UCSD-AML1 (cell line): Measurements from ENCODE around the gene TCF12.
"Not testable (repeated sequence)": the region's sequence is repeated elsewhere in the genome, so short reads cannot be mapped to it uniquely, and the experiment has no call there.

ENCODE experiments used
- DNase-seq: peaks from one replicate; lab custom pipeline; 2025; ENCODE audit not compliant: unreplicated experiment; lab: John Stamatoyannopoulos, UW

Gene TCF12

DNA sequence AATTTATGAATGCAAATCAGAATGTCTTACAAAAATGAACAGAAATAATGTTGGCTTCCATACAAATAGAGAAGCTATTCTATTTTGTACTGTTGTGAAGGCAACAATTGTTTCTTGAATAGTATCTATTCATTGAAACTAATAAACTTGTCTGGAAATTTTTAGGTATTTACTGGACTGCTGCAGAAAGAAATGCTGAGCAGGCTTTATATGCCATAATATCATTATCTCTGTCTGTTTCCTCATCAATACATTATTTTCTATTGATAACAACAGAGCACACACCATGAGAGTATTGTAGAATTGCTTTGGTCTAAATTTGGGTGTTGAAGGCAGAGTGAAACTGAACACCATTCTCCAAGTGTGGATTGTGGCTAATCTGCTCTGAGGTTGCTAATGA is 241.3 kb downstream of the TCF12 start:
- DNase-seq = no peak

DNA sequence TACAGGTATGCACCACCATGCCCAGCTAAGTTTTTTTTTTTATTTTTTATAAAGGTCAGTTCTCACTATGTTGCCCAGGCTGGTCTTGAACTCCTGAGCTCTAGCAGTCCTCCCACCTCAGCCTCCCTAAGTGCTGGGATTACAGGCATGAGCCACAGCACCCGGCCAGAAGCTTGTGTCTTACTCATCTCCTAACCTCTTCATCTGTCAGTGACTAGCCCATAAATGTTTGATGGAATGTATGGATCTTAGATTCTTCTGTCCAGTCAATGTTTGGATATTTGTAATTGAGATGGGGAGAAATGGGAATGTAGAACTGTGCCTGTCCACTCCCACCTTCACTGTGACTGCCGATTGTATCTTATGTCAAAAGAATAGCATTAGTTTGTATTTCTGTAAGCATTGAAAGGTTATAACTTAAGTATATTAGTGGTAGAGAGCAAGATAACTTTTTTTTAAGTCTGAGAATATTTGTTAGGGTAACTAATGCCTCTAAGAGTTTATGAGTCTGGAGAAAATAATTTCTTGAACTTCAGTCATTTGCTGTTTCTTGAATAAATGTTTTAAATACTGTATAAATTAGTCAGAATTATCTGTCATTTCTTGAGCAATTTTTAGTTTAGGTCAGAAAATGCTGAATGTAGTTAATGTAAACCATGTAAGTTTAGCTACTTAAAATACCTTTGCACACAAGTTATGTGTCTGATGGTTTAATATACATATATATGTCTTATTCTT is 242.5 kb downstream of the TCF12 start:
- DNase-seq = no peak

DNA sequence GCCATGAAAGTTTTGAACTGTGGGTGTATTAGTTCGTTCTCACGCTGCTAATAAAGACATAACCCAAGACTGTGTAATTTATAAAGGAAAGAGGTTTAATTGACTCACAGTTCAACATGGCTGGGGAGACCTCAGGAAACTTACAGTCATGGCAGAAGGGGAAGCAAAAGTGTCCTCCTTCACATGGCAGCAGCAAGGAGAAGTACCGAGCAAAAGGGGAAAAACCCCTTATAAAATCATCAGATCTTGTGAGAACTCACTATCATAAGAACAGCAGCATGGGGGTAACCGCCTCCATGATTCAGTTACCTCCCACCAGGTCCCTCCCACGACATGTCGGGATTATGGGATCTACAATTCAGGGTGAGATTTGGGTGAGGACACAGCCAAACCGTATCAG is 245.8 kb downstream of the TCF12 start:
- not testable (repeated sequence) for DNase-seq

DNA sequence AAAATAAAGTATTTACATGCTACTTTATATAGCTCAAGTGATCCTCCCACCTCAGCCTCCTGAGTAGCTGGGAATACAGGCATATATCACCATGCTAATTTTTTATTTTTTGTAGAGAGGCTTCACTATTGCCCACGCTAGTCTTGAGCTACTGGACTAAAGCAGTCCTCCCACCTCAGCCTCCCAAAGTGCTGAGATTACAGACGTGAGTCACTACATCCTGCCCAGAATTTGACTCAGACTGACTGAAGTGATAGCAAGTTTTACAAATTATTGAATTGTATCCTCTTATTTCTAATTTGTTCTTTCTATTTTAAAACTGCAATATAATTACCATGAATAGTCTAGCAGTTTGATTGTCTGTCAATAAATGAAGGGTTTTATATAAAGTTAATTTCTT is 247.5 kb downstream of the TCF12 start:
- no peak for DNase-seq

DNA sequence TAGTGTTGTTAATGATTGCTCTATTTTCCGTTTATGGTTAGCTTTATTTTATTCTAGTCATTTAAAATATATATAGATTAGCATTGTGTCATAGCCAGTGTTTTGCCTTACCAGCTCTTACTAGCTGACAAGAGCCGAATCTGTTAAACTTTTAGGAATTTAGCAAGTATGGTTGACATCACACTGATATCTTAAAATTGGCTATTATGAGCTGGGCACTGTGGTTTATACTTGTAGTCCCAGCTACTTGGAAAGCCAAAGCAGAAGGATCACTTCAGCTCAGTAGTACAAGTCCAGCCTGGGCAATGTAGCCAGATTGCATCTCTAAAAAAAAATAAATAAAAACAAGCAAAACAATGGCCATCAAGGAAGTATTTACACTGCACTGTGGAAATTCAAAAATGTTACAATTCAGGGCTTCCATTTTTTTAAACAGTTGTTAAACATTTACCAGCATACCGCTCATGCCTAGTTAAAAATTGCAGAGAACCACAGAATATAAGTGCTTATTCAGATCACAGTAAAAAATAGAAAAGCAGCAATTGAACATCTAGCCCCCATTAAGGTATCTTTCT is 249.5 kb downstream of the TCF12 start:
- no peak for DNase-seq

DNA sequence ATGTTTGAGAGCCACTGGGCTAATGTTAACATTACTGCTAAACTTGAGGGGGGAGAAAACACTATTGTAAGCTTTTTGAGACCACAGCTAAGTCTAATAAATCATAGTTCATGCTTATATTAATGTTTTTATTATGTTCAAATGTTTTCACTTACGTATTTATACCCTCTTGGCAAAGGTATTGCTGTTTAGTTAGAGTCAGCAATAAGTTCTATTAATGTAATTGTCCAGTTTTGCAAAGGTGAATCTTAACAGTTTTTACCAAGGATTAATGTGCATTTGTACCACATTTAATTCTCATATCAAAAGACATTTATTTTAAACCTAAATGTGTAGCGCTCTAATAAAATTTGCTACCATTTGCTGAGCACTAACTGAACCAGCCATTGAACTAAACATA is 251.2 kb downstream of the TCF12 start:
- no peak for DNase-seq

DNA sequence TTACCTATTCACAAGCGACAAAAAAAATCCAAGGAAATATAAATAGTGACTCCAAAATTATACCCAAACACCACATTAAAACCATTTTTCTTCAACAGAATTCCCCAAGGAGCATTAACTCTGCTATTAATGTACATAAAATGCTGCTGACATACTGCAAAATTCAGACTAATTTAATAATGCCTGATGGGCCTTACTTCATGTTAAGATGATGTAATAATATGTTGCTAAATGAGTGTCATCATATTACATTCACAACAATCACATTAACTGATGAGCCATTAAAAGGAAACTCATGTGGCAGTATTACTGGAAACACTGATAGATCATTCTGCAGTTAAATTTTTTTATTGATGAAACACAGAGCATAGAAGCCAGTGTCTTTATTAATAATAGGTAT is 253.0 kb downstream of the TCF12 start:
- no peak for DNase-seq

DNA sequence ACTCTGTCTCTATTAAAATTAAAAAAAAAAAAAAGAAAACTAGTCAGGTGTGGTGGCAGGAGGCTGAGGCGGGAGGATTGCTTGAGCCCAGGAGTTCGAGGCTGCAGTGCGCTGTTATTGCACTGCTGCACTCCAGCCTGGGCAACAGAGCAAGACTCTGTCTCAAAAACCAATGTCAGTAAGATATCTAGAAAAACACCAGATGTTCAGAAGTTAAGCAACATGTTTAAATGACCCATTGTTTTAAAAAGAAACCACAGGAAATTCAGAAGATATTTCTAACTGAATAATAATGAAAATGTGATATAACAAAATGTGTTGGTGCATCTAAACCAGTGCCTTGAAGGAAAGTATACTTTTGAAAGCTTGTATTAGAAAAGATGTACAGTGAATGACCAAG is 254.5 kb downstream of the TCF12 start:
- no peak for DNase-seq

DNA sequence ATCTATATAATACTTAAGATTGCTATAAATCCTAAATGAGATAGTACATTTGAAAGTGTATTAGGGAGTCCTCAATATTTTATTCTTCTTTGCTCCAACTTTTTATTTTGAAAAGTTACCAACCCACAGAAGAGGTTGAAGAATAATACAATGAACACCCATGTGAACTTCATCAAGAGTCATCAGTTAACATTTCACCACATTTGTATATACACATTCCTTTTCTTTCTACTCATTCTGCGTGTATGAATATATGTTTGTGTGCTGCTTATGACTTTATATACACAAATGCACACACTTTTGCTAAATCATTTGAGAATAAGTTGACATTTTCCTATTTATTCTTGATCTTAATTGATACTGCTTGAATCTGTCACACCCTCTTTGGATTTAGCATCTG is 264.6 kb downstream of the TCF12 start:
- DNase-seq = no peak

DNA sequence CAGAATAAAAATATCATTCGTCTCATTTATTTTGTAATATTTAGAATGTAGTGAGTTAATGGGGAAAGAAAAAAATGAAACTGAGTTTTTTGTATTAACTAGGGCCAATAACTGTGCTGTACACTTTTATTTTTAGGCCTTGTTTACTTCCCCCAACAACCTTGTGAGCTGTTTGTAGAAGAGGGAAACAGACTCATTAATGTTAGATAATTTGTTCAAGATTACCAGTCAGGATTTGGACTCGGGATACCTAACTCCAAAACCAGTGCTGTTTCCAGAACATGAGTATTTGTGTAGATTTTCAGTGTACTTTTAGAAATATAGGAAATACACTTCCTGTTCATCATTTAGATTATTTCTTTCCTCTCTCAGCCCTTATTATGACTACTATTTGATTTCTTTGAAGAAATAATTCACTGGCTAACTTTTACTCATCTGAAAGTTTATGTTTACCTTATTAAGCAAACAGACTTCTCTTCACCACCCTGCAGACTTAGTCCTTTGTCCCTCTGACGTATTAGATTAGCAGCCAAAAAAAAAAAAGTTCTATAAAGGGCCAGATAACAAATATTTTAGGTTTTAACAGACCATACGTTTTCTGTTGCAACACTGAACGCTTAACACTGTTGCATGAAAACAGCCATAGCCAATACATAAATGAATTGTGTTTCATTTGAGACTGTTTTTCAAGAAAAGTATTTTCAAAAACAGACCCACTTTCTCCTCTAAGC is 265.3 kb downstream of the TCF12 start:
- no peak for DNase-seq

DNA sequence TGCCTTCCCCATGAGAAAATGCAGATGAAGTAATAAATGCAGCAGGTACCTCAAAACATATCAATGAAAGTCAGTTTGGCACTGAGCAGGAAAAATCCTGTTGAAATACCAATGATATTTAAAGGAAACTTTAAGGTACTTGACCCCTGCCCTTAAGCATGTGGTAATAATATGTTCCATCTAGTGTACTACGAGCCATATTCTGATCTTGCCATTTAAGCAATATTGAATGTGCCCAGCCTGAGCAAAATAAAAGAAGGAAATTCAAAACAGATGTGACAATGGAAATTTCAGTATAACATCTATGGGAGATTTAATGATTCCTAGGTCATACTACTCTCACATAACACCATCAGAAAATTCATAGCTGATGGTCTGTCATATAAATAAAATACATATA is 266.1 kb downstream of the TCF12 start:
- DNase-seq = no peak

DNA sequence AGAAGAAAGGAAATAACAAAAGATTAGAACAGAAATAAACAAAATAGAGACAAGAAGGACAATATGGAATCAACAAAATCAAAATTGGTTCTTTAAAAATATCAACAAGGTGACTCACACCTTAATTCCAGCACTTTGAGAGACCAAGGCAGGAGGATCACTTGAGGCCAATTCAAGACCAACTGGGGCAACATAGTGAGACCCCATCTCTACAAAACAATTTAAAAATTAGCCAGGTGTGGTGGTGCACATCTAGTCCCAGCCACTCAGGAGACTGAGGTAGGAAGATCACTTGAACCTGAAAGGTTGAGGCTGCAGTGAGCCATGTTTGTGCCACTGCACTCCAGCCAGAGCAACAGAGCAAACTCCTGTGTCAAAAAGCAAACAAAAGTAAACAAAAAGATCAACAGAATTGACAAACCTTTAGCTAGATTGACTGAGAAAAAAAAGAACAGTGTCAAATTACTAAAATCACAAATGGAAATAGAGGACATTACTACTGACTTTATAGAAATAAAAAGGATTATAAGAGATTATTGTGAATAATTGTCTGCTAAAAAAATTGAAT is 267.1 kb downstream of the TCF12 start:
- no peak for DNase-seq

DNA sequence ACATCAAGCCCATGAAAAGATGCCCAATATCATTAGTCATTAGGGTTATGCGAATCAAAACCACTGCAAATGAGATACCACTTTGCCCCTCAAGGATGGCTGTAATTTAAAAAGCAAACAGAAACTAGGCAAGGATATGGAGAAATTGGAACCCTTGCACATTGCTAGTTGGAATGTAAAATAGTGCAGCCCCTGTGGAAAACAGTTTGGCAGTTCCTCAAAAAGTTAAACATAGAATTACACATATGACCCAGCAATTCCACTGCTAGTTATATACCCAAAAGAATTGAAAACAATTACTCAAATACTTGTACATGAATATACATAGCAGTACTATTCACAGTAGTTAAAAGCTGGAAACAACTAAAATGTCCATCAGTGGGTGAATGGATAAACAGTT is 271.0 kb downstream of the TCF12 start:
- DNase-seq = no peak

DNA sequence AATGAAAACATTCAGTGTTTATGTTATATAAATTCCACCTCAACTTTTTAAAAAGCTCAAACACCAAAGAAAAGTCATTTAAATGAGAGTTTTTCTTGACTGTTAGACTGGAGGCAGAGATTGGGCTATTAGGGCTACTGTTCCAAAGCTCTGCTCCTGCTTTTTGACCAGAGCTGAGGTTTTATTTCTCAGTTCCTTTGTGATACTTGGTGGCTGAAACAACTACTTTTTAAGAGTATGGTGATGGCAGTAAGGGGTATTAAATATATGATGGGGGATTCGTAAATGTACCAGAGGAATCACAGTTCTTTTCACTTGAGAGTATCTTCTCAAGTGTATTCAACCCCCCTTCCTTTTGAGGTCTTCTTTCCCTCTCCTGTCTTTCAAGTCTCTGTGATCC is 271.8 kb downstream of the TCF12 start:
- no peak for DNase-seq

DNA sequence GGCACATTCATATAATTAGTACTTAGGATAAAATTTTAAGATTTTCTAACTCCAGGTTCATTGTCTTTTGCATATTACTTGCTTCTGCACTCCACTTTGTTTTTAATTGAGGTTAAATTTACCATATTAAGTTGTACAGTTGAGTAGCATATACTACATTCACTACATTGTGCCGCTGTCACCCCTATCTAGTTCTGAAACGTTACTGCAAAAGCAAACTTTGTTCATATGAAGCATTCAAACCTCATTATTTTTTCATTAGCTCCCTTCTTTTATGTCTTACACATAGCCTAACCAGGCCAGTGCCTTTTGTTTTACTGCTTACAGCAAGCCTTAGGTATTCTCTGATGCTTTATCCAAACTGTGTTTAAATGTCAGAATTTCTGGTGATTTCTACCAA is 274.7 kb downstream of the TCF12 start:
- DNase-seq = no peak

DNA sequence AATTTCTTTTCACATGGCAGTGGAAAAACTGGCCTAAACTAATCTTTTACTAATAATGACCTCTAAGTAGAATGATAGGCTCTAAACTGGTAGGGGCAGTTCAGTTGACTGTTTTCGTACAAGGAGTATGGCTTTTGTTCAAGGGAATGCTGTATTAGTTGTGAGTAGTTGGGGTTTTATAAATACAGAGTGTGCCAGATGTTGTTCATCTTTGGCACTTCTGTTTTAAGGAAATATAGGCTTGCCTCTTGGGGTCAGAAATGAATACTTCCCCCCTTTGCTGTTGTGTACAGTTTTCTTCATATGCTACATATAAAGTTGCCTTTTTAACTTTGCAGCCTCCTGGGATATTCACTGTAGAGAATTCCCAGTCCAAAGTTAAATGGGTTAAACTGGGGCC is 276.9 kb downstream of the TCF12 start:
- no peak for DNase-seq

DNA sequence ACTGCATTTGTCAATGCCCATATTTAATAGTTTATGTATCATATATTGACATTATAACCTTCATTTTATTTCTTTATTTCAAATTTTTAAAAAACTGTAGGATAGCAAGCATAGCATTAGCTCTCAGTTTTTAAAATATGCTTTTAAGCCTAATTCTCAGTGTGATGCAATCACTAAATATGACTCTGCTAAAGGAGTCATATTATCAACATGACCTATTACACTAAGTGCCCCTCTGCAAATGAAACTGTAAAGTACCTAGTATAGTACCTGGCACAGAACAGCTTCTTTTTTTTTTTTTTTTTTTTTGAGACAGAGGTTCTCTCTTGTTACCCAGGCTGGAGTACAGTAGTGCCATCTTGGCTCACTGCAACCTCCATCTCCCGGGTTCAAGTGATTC is 278.4 kb downstream of the TCF12 start:
- no peak for DNase-seq

DNA sequence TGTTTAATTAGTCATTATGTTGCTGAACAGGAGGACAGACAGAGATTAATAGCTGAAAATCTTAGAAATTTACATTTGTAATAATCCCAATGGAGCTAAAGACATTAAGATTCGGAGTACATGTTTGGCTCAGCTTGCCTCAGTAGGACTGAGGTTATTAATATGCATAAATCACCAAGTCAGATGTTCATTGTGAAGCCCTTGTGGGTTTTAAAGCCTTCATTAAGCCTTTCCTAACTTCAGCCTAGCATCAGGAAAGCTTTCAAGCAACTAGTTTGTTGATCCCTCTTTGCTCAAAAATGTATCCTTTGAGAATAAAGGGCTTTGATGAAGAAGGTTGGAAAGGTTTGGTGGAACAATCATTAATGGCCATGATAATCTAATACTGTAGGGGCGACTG is 279.7 kb downstream of the TCF12 start:
- no peak for DNase-seq

DNA sequence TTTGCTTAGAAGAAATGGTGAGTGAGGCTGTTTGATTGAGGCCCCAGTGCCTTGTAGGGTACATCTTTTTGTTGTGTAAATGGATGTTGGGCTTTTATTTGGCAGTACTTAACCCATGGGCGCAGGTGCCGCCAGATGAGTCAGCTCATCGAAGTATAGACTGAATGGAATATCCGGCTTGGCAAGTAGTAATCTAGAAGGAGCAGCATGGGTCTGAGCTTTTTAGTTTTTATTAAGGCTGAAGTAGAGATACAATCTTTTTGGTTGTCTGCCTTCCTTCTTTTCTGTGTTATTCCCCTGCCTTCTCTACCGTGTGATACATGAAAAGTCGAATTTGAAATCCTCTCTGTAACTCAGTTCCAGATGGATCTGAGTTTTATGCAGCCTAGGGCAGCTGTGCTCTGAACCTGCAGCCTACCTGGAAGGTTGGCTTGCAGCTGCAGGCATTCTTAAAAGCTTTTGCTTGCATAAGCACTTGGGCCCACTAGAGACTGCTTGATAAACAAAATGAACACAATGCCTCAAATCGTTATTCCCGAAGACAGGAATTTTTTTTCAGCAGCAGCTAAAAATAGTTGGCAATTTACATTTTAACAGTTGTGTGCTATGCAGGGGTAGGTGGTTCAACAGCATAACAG is 280.3 kb downstream of the TCF12 start:
- no peak for DNase-seq

DNA sequence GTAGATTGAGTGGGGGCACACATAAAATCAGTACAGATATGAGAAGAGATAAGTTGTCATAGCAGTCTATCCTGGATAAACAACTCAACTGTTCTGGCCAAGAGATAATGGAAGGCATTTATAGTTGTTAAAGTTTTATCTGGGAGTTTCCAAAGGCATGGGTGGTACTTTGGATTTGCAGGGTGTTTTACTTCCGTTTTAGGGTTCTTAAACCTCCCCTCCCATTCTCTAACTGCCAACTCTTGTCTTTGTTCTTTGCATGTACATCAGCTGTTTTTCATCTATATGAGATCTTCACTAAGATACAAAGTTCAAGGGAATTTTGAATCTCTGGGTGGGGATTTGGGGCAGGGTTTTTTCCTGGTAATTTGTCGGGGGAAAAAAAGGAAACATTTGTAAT is 283.1 kb downstream of the TCF12 start:
- DNase-seq = no peak

DNA sequence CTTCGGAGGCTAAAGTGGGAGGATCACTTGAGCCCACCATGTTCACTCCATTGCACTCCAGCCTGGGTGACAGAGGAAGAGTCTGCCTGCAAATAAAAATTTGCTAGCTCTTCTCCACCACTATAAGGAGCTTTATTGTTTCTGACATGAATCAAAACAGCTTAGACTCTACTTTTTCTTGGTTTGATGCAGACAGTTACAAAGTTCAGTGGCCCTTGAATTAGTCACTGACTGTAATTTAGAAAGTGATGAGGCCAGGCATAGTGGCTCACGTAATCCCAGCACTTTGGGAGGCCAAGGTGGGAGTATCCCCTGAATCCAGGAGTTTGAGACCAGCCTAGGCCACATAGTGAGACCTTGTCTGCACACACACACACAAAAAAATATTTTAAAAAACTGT is 285.5 kb downstream of the TCF12 start:
- no peak for DNase-seq
